VCaP (cell line): ENCODE data around the gene PLEKHG4B.

Source experiments
- H3K27ac ChIP-seq: fragments of 450-650 bp; 2 replicates; pipeline ENCODE4 v1.5.1; 2017
- CTCF ChIP-seq: fragments of 450-650 bp; conservative IDR thresholded peaks from 2 replicates; pipeline ENCODE4 v1.5.1; 2017; ENCODE audit warnings: mild to moderate bottlenecking, moderate library complexity

PLEKHG4B gene

GRCh38 chr5:149745-150485 lies 57.9 kb downstream of the PLEKHG4B start:
- no peak overlapping the region for H3K27ac ChIP-seq
- TF ChIP-seq CTCF = no peak

- H3K27ac ChIP-seq = no peak overlapping the region
Observed at GRCh38 chr5:150746-151145, 58.8 kb downstream of the PLEKHG4B start.

GRCh38 chr5:152077-152476 lies 60.1 kb downstream of the PLEKHG4B start:
- no peak overlapping the region for H3K27ac ChIP-seq
- TF ChIP-seq CTCF = no peak

More at GRCh38 chr5:150746-151145, 58.8 kb downstream of the PLEKHG4B start:
- no peak for TF ChIP-seq CTCF

GRCh38 chr5:153256-153655 lies 61.3 kb downstream of the PLEKHG4B start:
- no peak overlapping the region for H3K27ac ChIP-seq

GRCh38 chr5:154236-154635 lies 62.3 kb downstream of the PLEKHG4B start:
- no peak for TF ChIP-seq CTCF
- H3K27ac ChIP-seq = no peak overlapping the region

More at GRCh38 chr5:153256-153655, 61.3 kb downstream of the PLEKHG4B start:
- TF ChIP-seq CTCF = no peak

GRCh38 chr5:154826-155225 lies 62.9 kb downstream of the PLEKHG4B start:
- no peak overlapping the region for H3K27ac ChIP-seq
- no peak for TF ChIP-seq CTCF

GRCh38 chr5:155651-156410 lies 63.9 kb downstream of the PLEKHG4B start:
- no peak overlapping the region for H3K27ac ChIP-seq

More at GRCh38 chr5:155651-156410, 63.9 kb downstream of the PLEKHG4B start:
- no peak for TF ChIP-seq CTCF
